NCI-H2107 treated with DMSO at 0.1 percent for 48 hours (cell line): ENCODE data around the gene MACROD1.

ENCODE experiments used
- DNase-seq: peaks from one replicate; lab custom pipeline; 2025; ENCODE audit not compliant: unreplicated experiment; lab: John Stamatoyannopoulos, UW

MACROD1 gene

GRCh38 chr11:64018310-64018709 lies 147.6 kb downstream of the MACROD1 start:
- DNase-seq = no peak

GRCh38 chr11:64017945-64018224 lies 148.0 kb downstream of the MACROD1 start:
- no peak for DNase-seq

GRCh38 chr11:64015935-64016845 lies 149.7 kb downstream of the MACROD1 start:
- DNase-seq = no peak

GRCh38 chr11:64015510-64015909 lies 150.4 kb downstream of the MACROD1 start:
- no peak for DNase-seq

DNA sequence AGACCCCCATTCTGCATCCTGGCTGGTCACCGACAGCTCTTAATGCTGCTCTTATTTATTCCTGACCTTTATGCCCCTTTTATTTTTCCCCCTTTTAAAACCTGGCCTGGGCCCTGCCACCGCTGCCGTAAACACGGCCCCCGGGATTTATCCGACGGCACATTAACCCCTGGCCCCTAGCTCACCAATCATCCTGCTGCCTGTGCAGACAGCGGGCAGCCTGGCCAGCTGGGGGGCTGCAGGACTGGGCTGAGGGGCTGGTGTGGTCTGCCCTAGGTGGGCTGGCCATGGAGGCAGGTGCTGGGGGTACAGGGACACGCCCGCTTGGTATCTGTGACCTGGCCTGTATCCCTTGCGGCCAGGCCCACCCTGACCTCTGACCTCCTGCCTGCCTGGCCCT lies 151.6 kb downstream of the MACROD1 start:
- no peak for DNase-seq

- no peak for DNase-seq
These were observed 152.6 kb downstream of the MACROD1 start for GRCh38 chr11:64013141-64013896.

DNA sequence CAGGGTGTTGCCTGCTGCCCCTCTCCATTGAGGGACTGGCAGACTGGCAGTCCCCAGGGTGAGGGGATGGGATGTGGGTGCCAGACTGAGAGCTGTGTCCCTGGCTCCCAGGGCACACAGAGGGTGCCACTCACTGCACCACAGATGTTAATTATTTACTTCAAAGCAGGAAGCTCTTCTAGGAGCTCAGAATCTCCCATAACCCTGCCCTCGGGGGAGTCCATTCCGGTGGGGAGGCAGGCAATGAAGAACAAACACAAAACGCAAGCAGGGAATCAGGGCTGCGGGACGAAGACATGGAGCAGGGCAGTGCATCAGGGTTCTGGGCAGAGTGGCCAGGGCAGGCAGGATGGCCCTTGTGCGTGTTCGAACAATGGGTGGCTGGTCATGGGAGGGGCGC lies 154.5 kb downstream of the MACROD1 start:
- no peak for DNase-seq

GRCh38 chr11:64010783-64011182 lies 155.1 kb downstream of the MACROD1 start:
- DNase-seq = no peak

DNA sequence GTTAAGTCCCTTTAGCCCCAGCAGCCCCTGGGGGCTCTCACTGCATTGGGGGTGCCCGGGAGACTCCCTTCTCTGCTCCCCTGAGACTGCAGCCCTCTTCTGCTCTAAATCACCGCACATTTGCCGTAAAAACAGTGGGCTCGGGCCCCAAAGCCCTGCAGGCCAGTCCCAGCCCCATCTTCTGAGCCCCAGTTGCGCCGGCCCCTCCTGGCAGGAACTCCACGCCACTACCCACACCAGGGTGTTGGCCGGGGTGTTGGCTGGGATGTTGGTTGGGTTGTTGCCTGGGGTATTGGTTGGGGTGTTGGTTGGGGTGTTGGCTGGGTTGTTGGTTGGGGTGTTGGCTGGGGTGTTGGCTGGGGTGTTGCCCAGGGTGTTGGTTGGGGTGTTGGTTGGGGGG lies 156.2 kb downstream of the MACROD1 start:
- DNase-seq = no peak

DNA sequence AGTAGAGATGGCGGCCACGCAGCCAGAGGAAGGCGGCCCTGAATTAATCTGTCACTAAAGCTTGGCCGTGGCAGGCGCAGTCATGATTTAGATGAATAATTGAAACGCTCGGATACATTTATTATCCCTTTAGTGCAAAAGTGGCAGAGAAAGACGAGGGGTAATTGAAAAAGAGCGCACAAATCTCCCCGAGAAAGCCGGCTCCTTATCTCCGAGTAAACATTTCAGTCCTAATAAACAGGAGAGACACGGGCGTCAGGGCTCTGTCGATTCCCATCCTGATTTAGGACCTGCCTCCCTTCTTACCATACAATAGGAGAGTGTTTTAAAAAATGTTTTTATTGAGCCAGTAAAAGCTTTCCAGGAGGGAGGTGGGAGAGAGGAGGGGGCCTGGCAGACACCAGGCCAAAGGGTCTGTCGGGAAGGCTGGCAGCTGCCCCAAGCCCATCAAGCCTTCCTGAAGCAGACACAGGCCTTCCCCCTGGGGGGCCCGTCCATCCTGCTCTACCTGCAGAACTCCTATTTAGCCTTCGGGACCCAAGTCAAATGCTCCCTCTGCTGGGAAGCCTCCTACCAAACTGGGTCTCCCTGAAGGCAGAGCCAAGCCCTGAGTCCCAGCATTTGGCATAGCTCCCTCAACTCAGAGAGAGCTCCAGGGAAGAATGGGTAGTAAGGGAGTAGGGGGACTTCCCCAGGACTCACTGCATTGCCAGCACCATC lies 156.8 kb downstream of the MACROD1 start:
- DNase-seq = no peak

DNA sequence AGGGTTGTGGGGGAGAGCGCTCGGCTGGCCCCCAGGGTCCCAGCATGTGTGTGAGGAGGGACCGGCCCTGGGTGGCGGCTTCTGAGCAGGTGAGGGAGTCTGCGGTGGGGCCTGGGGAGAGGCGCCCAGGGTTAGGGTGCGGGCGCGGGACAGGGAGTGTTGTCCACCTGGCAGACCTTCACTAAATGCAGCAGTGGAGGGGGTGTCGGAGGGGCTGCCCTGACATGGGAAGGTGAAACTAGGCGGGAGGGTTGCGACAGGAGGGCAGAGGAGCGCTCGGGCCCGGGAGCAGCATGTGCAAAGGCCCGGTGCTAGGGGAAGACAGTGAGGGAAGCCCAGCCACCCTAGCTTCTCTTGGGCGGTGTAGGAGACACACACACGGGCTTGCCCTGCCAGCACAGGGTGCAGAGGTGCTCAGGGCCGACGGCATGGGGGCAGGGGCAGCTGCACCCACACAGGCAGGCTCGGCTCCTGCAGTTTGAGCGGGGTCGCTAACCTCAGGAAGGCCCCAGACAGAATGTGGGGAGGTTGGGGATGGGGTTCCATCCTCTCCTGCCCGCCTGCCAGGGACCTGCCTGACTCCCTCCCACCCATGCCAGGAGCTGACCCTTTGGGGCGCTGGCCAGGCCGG lies 157.5 kb downstream of the MACROD1 start:
- no peak for DNase-seq

GRCh38 chr11:64007629-64008282 lies 158.2 kb downstream of the MACROD1 start:
- no peak for DNase-seq

- no peak for DNase-seq
These were observed 158.7 kb downstream of the MACROD1 start for GRCh38 chr11:64007160-64007628.

GRCh38 chr11:64006398-64006797 lies 159.5 kb downstream of the MACROD1 start:
- no peak for DNase-seq

GRCh38 chr11:64005691-64006090 lies 160.2 kb downstream of the MACROD1 start:
- no peak for DNase-seq

- no peak for DNase-seq
These were observed 161.3 kb downstream of the MACROD1 start for GRCh38 chr11:64004590-64004984.

GRCh38 chr11:64003807-64004589 lies 161.9 kb downstream of the MACROD1 start:
- no peak for DNase-seq

DNA sequence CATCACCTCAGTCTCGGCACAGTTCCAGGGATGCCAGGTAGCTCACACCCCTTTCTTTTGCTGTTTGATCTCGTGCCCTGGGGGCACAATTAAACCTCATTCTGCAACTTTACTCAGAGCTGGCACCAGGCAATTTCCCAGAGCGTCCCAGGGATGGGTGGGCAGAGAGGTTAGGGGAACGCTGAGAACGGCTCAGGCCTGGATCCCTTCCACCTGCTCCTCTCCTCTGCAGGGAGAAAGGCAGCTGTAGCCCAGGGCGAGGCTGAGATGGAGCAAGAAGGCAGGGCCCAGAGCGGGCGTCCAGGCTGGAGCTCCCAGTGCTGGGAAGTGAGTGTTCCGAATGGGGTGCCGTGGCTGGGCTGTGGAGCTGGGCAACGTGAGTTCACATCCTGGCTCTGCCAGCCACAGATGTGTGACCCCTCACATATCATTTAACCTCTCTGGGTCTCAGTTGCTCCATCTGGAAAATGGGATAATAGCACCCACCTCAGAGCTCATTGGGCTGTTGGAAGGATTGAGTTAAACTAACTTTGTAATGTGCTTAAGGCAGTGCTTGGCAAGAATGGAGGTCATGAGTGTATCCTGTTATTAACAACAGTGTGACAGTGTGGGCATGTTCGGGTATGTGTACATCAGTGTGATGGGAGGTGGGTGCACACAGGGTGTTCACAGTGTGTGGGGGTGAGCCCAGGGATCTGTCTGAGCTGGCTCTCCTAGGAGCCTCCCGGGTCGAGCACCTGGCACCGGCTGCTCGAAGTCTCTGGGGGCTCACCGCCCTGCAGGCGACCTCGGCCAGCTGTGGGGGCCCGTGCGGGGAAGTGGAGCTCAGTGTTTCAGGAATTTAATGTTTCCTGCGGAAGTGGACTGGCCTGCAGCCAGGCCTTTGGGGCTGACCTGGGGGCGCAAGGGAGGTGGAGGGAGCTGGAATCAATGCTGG lies 164.2 kb downstream of the MACROD1 start:
- no peak for DNase-seq
